GM23248 (cell line): Measurements from ENCODE around the gene PPFIBP2.

ENCODE experiments used
- EZH2 ChIP-seq: fragments of 200-600 bp; sonication (generic); IDR thresholded peaks from 2 replicates; pipeline ENCODE4 v1.6.1; 2018; ENCODE audit warnings: antibody characterized with exemption, mild to moderate bottlenecking; ENCODE audit not compliant: insufficient read depth, poor library complexity, severe bottlenecking
- EZH2phosphoT487 ChIP-seq: fragments of 200-600 bp; sonication (generic); IDR thresholded peaks from 2 replicates; pipeline ENCODE4 v1.6.1; 2018; ENCODE audit warnings: antibody characterized with exemption, moderate library complexity, mild to moderate bottlenecking, low read depth; ENCODE audit not compliant: insufficient read depth

DNA sequence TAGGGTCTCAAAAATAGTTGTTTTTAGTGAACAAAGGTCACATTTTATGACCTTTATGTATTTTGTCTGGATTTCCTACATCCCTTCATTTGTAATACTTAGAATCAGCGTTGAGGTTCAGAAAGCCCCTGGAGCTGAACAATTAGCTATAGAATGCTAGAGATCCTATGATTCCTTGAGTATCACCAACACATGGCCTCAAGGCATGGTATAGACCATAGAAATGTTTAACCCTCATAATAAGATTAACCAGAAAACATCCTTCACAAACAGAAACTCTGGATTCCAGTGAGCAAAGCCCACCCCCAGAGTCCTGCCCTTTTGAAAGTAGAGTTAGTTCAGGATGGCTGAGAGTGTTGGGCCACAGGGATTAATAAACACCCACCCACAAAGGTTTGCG, 82.2 kb downstream of the PPFIBP2 start:
- no peak for TF ChIP-seq EZH2
- TF ChIP-seq EZH2phosphoT487, result no peak
